NCI-H2029 (cell line): ENCODE data around the gene BRDT.

ENCODE experiments used
- DNase-seq: peaks from one replicate; lab custom pipeline; 2025; lab: John Stamatoyannopoulos, UW

BRDT gene

DNA sequence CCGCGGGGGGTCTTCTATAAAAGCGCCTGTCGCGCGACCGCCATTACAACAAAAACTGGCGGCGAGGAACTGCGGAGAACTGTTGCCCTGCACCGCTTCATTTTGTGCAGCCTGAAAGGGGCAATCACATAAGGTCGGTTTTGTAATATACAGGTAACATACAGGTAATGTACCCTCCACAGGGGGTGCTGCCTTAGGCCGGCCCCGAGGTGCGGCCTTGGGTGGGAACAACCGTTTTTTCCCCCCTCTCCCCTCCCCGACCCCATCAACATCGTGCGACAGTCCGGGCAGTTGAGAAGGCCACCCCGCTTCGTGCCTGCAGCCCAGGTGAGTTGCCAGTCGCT is at the start of gene BRDT:
Gene BRDT (plus strand): TSS at position 46 of the 344 bp plus-strand sequence. CDS start 13,354 bp downstream, outside the sequence.
- no peak for DNase-seq

DNA sequence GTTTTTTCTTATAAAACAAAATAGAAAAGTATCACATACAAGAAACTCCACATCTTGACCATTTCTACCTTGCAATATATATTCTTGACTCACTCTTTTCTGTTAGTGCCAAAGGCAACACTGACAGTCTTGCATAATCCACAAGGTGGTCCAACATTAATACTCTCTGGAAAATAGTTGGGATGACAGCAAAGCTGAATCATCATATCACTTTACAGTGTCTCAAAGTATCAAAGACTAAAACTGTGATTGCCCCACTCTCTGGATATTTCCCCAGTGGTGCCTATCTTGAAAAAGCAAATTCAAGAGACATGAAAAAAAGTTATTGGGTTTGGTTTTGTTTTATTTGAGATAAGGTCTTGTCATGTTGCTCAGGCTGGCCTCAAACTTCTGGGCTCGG is 48.6 kb upstream of the BRDT start:
- DNase-seq = no peak

DNA sequence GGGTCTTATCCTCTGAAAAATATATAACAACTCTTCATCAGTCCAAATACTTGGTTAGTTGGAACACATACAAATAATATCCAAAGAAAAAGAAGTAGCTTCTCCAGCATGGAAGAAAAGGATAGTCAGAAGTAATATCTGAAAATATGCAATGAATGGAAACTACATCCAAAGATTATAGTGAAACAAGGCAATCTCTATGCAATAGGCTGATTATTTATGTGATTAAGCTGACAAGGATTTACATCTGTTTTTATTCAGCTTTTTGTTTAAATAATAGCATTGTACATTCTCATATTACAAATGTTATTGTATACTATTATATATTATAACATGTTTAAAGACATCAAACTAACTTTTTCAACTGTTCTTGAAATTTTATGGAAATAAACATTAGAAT is 48.0 kb upstream of the BRDT start:
- no peak for DNase-seq

DNA sequence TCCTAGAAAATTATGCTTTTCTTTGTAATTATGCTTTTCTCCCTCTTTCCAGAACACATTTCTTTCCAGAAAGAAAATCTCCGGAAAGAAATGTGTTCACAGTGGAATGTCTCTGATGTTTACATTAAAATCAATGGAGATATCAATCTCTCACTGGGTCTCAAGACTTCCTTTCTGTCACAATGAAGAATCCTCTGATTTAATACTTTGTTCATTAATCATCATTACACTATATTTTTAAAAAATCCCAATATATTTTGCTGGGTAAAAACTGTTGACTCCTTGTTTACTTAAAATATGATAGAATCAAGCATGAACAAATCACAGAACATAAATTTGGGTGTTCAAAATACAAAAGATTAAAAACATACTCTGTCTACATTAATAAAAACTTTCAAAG is 36.9 kb upstream of the BRDT start:
- DNase-seq = no peak

DNA sequence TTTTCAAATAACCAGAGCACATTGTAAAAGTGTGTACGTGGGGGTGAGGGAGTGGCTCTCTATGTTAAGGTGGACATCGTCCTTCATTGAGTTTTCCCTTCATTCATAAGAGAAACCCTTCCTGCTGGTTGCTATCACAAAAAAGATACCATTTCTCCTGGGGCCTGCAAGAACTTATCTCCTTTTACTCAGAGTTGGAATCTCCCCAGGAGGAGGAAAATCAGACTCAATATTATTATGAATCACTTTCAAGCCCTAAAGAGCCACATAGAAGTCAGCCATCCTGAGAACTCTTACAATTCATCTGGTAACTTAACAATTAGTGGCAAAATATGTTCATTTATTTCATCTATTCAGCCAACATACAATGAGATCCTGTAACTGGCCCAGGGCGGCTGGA is 36.2 kb upstream of the BRDT start:
- DNase-seq = no peak

DNA sequence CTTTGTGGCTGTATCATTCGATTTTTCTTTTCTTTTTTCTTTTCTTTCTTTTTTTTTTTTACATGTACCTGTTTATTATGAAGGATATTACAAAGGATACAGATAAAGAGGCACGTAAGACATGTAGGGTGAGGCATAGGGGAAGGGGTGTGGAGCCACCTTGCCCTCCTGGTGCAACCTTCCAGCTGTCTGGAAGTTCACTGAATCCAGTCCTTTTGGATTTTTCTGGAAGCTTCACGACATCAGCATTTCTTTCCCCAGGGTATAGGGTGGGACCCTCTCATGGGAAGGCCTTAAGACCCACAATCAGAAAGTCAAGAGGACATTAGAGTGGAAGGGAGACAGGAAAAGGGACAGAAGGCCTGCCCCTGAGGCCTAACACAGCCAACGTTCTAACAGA is 33.2 kb upstream of the BRDT start:
- no peak for DNase-seq

DNA sequence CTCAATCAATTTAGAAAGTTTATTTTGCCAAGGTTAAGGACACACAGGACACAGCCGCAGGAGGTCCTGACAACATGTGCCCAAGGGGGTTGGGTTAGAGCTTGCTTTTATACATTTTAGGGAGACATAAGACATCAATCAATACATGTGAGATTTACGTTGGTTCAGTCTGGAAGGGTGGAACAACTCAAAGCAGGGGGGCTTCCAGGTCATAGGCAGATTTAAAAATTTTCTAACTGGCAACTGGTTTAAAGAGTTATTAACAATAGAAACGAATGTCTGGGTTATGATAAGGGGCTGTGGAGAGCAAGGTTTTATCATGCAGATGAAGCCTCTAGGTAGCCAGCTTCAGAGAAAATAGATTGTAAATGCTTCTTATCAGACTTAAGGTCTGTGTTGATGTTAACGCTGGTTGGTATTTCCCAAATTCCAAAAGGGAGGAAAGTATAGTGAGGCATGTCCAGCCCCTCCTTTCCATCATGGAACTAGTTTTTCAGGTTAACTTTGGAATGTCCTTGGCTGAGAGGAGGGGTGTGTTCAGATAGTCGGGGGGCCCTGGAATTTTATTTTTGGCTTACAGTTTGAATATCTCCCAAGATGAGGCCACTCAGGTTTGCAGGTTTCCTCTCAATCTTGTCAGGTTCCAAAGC is 32.3 kb upstream of the BRDT start:
- no peak for DNase-seq

DNA sequence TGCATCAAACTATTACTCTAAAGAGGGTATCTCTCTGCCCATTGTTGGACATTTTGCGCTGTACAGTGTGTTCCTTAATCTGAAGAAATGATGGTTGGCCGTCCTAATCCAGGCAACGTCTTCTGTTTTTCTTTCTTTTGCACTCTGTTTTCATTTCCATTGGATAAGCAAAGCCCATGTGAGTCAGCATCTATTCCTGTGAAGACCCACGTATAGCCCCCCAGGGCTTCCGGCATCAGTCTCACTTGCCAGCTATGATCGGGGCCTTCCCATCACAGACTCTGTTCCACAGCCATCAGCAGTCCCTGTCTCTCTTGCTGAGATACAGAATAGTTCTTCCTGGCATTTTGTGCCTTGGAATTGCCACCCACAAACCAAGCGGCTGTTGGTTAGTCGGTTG is 29.2 kb upstream of the BRDT start:
- no peak for DNase-seq

DNA sequence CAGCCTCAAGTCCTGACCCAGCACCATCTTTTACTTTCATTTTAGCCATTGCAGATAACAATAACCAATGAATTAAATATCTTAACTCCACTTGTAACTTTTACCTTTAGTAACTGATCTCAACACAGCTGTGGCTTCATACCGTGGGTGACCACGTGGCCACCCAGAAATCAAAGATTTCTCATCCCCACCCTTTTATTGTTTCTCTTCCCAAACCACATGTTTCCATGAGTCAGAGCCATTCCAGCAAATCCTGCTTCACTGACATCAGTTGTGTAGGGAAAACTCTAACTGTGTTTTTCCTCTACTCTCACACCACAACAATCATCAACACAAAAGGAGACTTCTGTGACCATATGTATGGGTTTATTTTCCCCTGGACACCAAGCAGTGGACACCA is 25.1 kb upstream of the BRDT start:
- DNase-seq = no peak

DNA sequence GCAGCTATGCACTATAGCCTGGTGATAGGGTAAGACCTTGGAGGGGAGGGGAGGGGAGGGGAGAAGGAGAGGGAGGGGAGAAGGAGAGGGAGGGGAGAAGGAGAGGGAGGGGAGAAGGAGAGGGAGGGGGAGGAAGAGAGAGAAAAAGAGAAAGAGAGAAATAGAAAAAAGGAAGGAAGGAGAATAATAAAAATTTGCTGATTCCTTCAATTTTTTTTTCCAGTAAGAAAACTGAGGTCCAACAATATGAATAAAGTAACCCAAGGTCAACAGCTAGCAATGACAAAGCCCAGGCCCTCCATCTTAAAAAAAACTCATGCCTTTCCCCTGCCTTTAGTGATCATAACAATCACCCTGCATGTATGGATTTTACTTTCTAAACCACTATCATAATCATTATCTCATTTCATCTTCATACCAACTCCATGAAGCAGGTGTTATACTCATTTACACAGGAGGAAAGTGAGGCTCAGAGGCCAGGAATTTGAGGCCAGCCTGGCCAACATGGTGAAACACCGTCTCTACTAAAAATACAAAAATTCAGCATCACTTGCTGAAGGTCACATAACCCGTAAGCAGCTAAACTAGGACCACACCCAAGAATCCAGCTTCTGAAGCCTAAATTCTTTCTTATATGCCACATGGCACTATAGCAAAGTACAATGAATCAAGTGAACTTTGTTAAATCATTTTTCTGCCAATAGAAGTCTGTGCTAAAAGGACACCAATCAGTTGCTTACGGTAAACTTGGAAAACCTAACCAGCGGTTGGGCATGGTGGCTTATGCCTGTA is 23.4 kb upstream of the BRDT start:
- DNase-seq = no peak

DNA sequence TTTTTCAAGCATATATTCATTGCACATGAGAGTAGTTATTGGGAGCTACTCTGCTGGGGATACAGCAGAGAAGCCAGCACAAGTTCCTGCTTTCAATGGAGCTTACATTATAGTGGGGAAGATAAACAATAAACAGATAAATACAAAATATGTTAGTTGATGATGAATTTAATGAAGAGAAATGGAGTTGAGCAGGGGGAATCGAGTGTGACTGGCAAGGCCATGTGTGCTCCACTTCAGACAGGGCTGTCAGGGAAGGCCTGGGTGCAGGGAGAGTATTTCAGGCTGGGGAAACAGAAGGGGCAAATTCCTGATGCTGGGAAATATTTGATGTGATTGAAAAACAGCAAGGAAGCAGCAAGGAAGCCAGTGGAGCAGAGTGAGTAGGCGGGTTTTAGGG is 21.2 kb upstream of the BRDT start:
- no peak for DNase-seq

DNA sequence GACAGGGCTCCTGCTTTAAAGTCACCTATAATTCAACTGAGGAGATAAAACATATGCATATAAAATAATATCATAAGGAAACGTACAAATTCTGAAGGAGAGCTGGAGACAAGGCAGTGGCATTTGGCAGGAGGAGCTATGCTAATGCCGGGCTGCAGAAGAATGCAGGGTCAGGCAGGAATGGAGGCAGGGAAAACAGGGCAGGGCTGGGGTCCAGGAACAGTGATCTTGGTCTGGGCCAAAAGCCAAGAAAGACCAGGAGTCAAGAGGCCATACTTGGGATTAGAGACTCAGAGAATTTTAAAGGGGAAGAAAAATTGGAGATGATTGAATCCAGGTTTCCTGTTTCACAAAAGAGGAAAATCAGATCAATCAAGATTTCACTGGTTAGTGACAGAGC is 20.0 kb upstream of the BRDT start:
- no peak for DNase-seq

DNA sequence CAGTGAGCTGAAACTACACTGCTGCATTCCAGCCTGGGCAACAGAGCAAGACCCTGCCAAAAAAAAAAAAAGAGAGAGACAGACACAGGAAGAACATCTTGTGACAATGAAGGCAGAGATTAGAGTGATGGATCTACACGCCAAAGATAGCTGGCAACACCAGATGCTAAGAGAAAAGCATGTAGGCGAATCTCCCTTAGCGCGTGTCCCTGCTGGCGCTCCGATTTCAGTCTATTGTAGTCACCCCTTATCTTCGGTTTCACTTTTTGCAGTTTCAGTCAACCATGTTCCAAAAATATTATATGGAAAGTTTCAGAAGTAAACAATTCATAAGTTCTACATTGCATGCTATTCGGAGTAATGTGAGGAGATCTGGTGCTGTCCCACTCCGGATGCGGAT is 11.6 kb upstream of the BRDT start:
- DNase-seq = no peak

DNA sequence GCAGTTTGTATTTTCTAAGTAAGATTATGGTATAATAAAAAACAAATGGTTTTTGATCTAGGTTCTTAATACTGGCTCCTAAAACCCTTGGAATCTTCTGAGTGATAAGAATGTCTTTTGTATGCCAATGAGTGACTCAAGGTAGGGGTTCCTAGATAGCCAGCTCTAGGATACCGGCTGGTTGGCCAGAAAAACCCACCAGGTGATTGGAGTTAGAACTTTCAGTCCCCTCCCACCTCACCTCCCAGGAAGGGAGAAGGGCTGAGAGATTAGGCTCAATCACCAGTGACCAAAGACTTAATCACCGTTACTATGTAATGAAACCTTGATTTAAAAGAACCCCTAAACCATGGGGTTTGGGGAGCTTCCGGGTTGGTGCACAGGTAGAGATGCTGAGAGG is 8.7 kb upstream of the BRDT start:
- DNase-seq = no peak

DNA sequence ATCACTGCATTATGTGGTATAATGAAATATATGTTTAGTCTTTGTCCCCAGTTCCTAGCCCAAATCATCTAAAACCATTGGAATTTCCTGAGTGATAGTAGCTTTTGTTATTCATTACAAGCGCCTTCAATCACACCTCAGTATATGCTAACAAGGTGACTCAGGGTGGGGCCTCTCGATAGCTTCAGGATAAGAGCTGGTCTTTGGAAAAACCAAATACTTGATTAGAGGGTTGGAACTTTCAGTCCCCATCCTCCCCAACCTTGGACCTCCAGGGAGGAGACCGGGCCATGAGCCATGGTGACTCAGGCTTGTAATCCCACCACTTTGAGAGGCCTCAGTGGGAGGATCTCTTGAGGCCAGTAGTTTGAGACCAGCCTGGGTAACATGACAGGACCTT is 5.1 kb upstream of the BRDT start:
- no peak for DNase-seq

DNA sequence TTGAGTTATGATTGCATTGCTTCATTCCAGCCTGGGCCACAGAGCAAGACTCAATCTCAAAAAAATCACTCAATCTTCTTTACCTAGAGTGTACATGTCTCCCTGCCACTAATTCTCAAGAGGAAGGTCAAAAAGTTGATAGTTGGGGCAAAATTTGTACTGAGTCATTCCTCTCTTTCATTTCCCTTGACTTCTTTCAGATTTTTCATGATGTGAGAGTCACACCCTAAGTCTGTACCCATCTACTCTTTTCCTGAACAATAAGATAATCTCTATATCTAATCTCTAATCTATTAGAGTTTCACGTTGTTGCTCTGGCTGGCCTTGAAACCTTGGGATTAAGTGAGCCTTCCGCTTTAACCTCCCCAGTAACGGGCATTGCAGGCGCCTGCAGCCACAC is 1.1 kb upstream of the BRDT start:
- DNase-seq = no peak

DNA sequence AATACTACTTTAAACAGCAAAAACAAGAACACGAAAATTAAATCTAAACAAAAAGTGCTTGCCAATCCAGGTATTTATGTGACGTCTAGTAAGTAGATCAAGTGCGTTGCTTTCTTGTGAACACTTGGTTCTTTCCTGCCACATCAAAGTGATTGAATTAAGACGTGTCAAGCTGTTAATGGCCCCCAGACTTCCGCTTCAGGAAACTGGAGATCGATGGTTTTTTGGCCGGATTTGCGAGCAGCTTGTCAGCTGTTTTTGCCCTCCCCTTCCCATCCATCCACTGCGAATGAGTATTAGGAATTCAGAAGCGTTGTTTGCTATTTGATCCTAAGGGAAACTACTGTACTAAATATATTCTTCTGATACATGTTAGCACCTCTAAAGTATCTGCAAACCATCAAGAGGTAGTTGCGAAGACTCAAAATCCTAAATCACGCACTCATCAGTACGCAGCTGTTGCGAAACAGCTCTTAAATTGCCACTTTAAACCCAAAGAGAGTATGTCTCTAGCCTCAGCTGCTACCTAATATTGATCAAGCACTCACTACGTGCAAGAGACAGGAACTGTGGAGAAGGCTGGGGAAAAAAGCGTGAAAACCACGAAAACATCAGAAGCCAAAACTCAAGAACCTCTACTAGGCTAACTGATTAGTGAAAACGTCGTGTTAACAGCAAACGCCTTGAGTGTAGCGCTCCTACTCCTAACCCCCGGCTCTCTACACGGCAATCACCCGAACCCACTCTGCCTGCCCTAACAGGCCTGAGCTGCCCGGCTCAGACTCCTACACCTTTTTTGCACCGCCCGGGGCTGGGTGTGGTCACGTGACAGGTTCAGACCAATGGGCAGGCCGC is 473 bp upstream of the BRDT start:
- DNase-seq = no peak

DNA sequence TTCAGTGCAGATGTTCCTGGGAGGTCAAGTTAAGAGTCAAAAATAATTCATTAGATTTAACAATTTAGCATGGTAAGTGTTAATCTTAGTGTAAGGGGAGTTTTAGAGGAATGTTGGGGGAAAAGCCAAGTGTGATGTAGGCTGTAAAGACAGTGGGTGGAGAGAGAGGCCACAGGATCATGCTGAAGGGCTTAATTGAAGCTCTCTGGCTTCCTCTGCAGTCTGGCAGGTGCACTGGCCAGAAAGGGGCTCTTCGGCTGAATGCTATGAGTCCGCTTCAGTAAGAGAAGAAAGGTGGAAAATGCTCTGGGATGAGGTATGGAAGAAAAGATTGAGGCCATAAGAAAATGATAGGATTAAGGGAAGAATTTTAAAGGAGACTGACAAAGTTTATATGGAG is 3.0 kb downstream of the BRDT start:
- no peak for DNase-seq

DNA sequence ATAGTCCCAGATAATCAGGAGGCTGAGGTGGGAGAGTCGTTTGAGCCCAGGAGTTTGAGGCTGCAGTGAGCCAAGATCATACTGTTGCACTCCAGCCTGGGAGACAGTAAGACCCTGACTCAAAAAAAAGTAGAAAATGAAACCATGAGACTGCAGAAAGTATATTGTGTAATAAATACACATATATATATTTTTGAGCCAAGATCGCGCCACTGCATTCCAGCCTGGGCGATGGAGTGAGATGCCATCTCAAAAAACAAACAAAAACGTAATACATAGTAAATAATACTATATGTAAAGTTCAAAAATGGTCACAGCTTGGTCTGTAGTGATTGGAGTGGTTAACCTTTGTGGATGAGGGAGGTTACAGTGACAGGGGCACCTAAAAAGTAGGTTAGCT is 9.7 kb downstream of the BRDT start:
- DNase-seq = no peak

DNA sequence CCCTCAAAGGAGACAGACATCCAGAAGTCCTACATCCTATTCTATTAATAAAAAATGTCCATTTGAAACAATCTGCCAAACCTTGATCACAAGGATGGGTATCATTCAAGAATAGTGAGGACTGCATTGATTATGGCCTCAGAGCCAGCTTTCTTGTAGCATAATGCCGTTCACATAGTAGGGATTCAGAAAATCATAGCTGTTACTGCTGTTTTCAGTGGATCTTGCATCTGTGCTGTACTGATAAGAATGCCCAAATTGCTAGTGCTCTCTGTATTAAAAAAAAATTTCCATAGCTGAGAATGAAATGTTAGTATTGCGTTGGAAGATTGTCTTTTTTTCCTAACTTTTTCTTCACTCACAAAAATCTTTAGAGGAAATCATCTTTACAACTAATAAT is 19.1 kb downstream of the BRDT start:
- no peak for DNase-seq

DNA sequence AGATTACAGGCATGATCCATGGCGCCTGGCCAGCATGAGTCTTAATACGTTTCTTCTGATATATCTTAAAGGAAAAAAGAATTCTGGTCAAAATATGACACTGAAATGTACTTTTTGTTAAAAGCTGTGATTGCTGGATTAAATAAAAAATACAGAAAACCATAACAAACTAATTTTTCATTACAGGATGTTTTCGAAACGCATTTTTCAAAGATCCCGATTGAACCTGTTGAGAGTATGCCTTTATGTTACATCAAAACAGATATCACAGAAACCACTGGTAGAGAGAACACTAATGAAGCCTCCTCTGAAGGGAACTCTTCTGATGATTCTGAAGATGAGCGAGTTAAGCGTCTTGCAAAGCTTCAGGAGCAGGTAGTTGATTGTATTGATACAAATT is 30.2 kb downstream of the BRDT start:
- no peak for DNase-seq

DNA sequence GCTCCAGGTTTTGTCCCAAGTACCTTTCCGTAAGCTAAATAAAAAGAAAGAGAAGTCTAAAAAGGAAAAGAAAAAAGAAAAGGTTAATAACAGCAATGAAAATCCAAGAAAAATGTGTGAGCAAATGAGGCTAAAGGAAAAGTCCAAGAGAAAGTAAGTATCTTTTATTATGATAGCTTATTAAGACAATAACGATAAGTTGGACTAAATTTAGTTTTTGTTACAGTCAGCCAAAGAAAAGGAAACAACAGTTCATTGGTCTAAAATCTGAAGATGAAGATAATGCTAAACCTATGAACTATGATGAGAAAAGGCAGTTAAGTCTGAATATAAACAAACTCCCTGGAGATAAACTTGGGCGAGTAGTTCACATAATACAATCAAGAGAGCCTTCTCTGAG is 31.5 kb downstream of the BRDT start:
- DNase-seq = no peak

DNA sequence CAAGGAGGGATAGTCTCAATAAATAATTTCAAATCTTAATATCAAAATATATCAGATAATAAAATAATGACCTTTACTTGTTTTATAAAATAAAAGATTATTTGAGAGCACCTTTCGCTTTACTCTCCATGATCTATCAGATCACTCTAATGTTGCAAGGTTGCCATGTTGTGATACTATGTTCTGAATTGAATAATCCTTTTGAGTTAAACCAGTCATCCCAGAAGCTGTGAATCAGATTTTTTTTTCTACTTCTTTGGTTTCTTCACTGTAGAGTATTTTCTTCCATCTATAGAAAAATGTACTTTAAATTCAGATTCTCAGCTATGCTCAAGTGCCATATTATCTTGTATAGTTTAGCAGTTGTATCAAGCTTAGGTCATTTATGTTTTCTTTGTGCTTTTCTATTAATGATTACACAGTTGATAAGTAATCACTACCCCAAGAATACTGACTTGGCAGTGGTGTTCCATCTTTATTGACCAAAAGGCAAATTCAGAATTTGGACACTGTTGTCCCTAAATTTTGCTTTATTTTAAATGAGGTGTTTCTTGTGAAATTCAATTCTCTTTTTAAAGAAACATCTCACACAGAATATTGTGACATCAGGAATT is 32.9 kb downstream of the BRDT start:
- no peak for DNase-seq
